B cell (primary cell): ENCODE measurements around the gene SRSF6. TPM values are rescaled to one million over a fixed set of nuclear protein-coding genes. Genes with fewer than 3 reads are reported as not detected.

ENCODE experiments used
- ATAC-seq: fragments of 200-7000 bp; cut with Tn5 transposase; one replicate; pipeline ENCODE4 v1.10.0; 2021; ENCODE audit warnings: low read depth, mild to moderate bottlenecking, moderate number of reproducible peaks, moderate library complexity
- CTCF ChIA-PET: fragments of 350-600 bp; sonication (Branson Sonifier 250); formaldehyde crosslinking; loops from one replicate; lab custom pipeline; 2021; ENCODE audit warnings: antibody characterized with exemption, inconsistent platforms; lab: Charles Lee
- POLR2A ChIA-PET: fragments of 350-600 bp; sonication (Branson Sonifier 250); formaldehyde crosslinking; loops from one replicate; lab custom pipeline; 2021; ENCODE audit warnings: antibody characterized with exemption; lab: Charles Lee
- DNase-seq: peaks from one replicate; pipeline ENCODE4 v3.0.0; 2013
- H2AFZ ChIP-seq: 2 replicates; pipeline ENCODE4 v1.6.1; 2012; ENCODE audit warnings: mild to moderate bottlenecking, low read depth, low read length; ENCODE audit not compliant: insufficient read depth, poor library complexity, severe bottlenecking
- H3K27ac ChIP-seq, 2 donors: 1 replicate in 1 of 2; 2 replicates in 1 of 2; pipeline ENCODE4 v1.5.1; 2012 to 2013; ENCODE audit warnings: low read length in 2 of 2, mild to moderate bottlenecking in 2 of 2, moderate library complexity in 1 of 2
- H3K27me3 ChIP-seq, 4 experiments: fragments of 200-600 bp in 1 of 4; sonication (generic) in 1 of 4; replicated peaks in 1 of 4; 1 replicate in 2 of 4; 2 replicates in 2 of 4; pipeline versions ENCODE4 v1.6.1 to v1.7.0; 2013 to 2016; ENCODE audit warnings: low read length in 3 of 4, mild to moderate bottlenecking in 2 of 4, mixed read lengths in 1 of 4, moderate library complexity in 1 of 4; ENCODE audit not compliant: insufficient read depth in 4 of 4, control insufficient read depth in 3 of 4; ENCODE audit errors: control extremely low read depth in 1 of 4
- H3K36me3 ChIP-seq, 2 experiments: replicated peaks in 1 of 2; 1 replicate in 1 of 2; 2 replicates in 1 of 2; pipeline versions ENCODE4 v1.6.1 to v1.7.1; 2013; ENCODE audit warnings: low read length in 1 of 2; ENCODE audit not compliant: insufficient read depth in 2 of 2, control insufficient read depth in 1 of 2; ENCODE audit errors: control extremely low read depth in 1 of 2, extremely low read depth in 1 of 2
- H3K4me1 ChIP-seq, 2 donors: fragments of 200-600 bp in 1 of 2; sonication (generic) in 1 of 2; 1 replicate in 1 of 2; 2 replicates in 1 of 2; pipeline versions ENCODE4 v1.5.1 to v1.6.1; 2013 to 2017; ENCODE audit warnings: low read length in 2 of 2; ENCODE audit not compliant: control insufficient read depth in 2 of 2, insufficient read depth in 2 of 2
- H3K4me2 ChIP-seq: replicated peaks from 2 replicates; pipeline ENCODE3; 2012; ENCODE audit warnings: mild to moderate bottlenecking, low read depth, low read length; ENCODE audit not compliant: poor library complexity, severe bottlenecking
- H3K4me3 ChIP-seq, 5 experiments: fragments of 200-600 bp in 1 of 5; sonication (generic) in 1 of 5; 1 replicate in 3 of 5; 2 replicates in 2 of 5; pipeline versions ENCODE4 v1.5.1 to v1.7.0; 2011 to 2016; ENCODE audit warnings: low read length in 4 of 5, mild to moderate bottlenecking in 4 of 5, low read depth in 2 of 5, control low read depth in 1 of 5, moderate library complexity in 1 of 5; ENCODE audit not compliant: insufficient read depth in 1 of 5; ENCODE audit errors: control extremely low read depth in 1 of 5, extremely low read depth in 1 of 5
- H3K79me2 ChIP-seq: fragments of 200-600 bp; sonication (generic); one replicate; pipeline ENCODE4 v1.6.0; 2016; ENCODE audit warnings: low read length; ENCODE audit not compliant: control insufficient read depth, insufficient read depth
- H3K9ac ChIP-seq: fragments of 200-600 bp; sonication (generic); 2 replicates; pipeline ENCODE4 v1.6.1; 2017; ENCODE audit warnings: mild to moderate bottlenecking, low read length, moderate library complexity
- H3K9me3 ChIP-seq, 3 donors: one replicate each; pipeline versions ENCODE4 v1.6.1 to v1.7.1; 2013; ENCODE audit warnings: low read length in 2 of 3; ENCODE audit not compliant: control insufficient read depth in 2 of 3, insufficient read depth in 1 of 3; ENCODE audit errors: control extremely low read depth in 1 of 3
- H4K20me1 ChIP-seq: 2 replicates; pipeline ENCODE4 v1.6.0; 2012; ENCODE audit warnings: mild to moderate bottlenecking, low read length; ENCODE audit not compliant: insufficient read depth, control insufficient read depth, poor library complexity, severe bottlenecking
- H3K27ac Mint-ChIP-seq: one replicate; pipeline ENCODE4 v1.8.0; 2021; ENCODE audit warnings: mixed read lengths
- H3K27me3 Mint-ChIP-seq: one replicate; pipeline ENCODE4 v1.8.0; 2021; ENCODE audit warnings: mixed read lengths
- H3K4me1 Mint-ChIP-seq: one replicate; pipeline ENCODE4 v1.8.0; 2021; ENCODE audit warnings: mixed read lengths
- H3K4me3 Mint-ChIP-seq: one replicate; pipeline ENCODE4 v1.8.0; 2021; ENCODE audit warnings: mixed read lengths
- H3K9me3 Mint-ChIP-seq: one replicate; pipeline ENCODE4 v1.8.0; 2022; ENCODE audit warnings: mixed read lengths; ENCODE audit not compliant: insufficient read depth
- CTCF ChIP-seq: fragments of 200-600 bp; IDR thresholded peaks from one replicate; pipeline ENCODE4 v1.8.0; 2022; ENCODE audit warnings: antibody characterized with exemption, mild to moderate bottlenecking
- EZH2 ChIP-seq: IDR thresholded peaks from 2 replicates; pipeline ENCODE4 v1.6.1; 2012; ENCODE audit warnings: borderline replicate concordance, low read depth, mild to moderate bottlenecking, moderate library complexity, low read length; ENCODE audit not compliant: insufficient read depth, poor library complexity, severe bottlenecking
- WGBS: methylation state at CpG from one replicate; pipeline ENCODE4 v1.1.5; 2013; ENCODE audit warnings: missing lambda C conversion rate; ENCODE audit not compliant: insufficient coverage; 5-methylcytosine and 5-hydroxymethylcytosine counted together
- intact Hi-C: fragments of 100-400 bp; cut with micrococcal nuclease; formaldehyde crosslinking; loops from one replicate; pipeline ENCODE4 v1.10.0; 2022
- polyA plus RNA-seq: library from polyadenylated mRNA; depleted of rRNA; stranded (reverse); fragments of >200 nt; gene quantifications from 2 replicates; pipeline ENCODE4 v1.2.3, GENCODE V29; 2012
- total RNA-seq, 2 donors: library from RNA; stranded (reverse); fragments of 120-200 nt in 1 of 2; gene quantifications; 1 replicate in 1 of 2; 2 replicates in 1 of 2; pipeline versions ENCODE4 v1.2.3 to v1.2.4, GENCODE V29; 2013 to 2022

Gene SRSF6
- total and polyA plus RNA-seq, 2 donors (not counting 1 experiment from before 2014, with no cell fraction given): 201 to 296 TPM

GRCh38 chr20:43508106-43508505, 50.4 kb downstream of the SRSF6 start:
- peak overlapping the region; percentile 28 to 63 (median 44) for H3K4me3 ChIP-seq
- intact Hi-C loops: no loop called here
- no peaks in the 10 kb centered on the region for H3K36me3 ChIP-seq
- ChIA-PET POLR2A (no interaction called here), CTCF (no interaction called here)
- Mint-ChIP-seq H3K4me3 (peak overlapping the region; percentile 83), H3K4me1 (peaks cover 7% of the 10 kb centered on the region), H3K27me3 (peaks cover 39% of the 10 kb centered on the region), H3K9me3 (no peaks in the 10 kb centered on the region), H3K27ac (no peak overlapping the region)
- H3K4me1 ChIP-seq: peaks cover 9 to 15% of the 10 kb centered on the region in 2 donors
- H3K9ac ChIP-seq: peak overlapping the region; percentile 62
- ATAC-seq: peak; percentile 28
- no peaks in the 10 kb centered on the region for H3K79me2 ChIP-seq
- no peak for DNase-seq
- H3K27me3 ChIP-seq: peaks cover 0 to 42% (median 16%) of the 10 kb centered on the region in 4 experiments
- TF ChIP-seq EZH2 (no peak), CTCF (no peak)
- WGBS: 0% methylated on average over 11 of the region's 22 CpGs
- H3K27ac ChIP-seq: no peak overlapping the region
- H2AFZ ChIP-seq: peak overlapping the region; percentile 77
- peak overlapping the region; percentile 93 for H3K4me2 ChIP-seq
- peaks cover 0 to 12% (median 0%) of the 10 kb centered on the region in 3 donors for H3K9me3 ChIP-seq
- no peaks in the 10 kb centered on the region for H4K20me1 ChIP-seq

- intact Hi-C loops: no loop called here
- TF ChIP-seq EZH2: no peak
- no peak for TF ChIP-seq CTCF
- POLR2A ChIA-PET: no interaction called here
- Histone ChIP-seq H3K9me3 (peaks cover 0 to 13% (median 0%) of the 10 kb centered on the region in 3 donors), H3K4me1 (peaks cover 13 to 18% of the 10 kb centered on the region in 2 donors), H3K79me2 (no peaks in the 10 kb centered on the region), H3K4me3 (peak overlapping the region in 2 of 5 experiments; percentile 54 to 63), H4K20me1 (no peaks in the 10 kb centered on the region), H3K36me3 (no peaks in the 10 kb centered on the region), H3K27ac (no peak overlapping the region), H3K9ac (peak overlapping the region; percentile 62), H2AFZ (peak overlapping the region; percentile 77), H3K4me2 (peak overlapping the region; percentile 93), H3K27me3 (peaks cover 0 to 42% (median 16%) of the 10 kb centered on the region in 4 experiments)
- no peaks in the 10 kb centered on the region for H3K9me3 Mint-ChIP-seq
- ATAC-seq (no peak), DNase-seq (no peak)
- CTCF ChIA-PET: no interaction called here
- H3K4me1 Mint-ChIP-seq: peaks cover 11% of the 10 kb centered on the region
- whole genome bisulfite sequencing: 88% methylated on average over 9 of the region's 11 CpGs
- peak overlapping the region; percentile 83 for H3K4me3 Mint-ChIP-seq
- no peak overlapping the region for H3K27ac Mint-ChIP-seq
- peaks cover 36% of the 10 kb centered on the region for H3K27me3 Mint-ChIP-seq
Measured at GRCh38 chr20:43508604-43509040, 50.9 kb downstream of the SRSF6 start.
